Right lobe of liver (tissue), 6 donors: Measurements from ENCODE around the gene TBC1D2B. TPM values are rescaled to one million over a fixed set of nuclear protein-coding genes. Genes with fewer than 3 reads are reported as not detected.

Experiments used
- ATAC-seq, 4 donors: fragments of 200-7000 bp; cut with Tn5 transposase; one replicate each; pipeline ENCODE4 v1.9.1; 2020; ENCODE audit warnings: mild to moderate bottlenecking in 4 of 4, moderate library complexity in 4 of 4
- DNase-seq, 3 donors: peaks; one replicate each; pipeline ENCODE4 v3.0.0-alpha.2; 2020
- H3K27ac ChIP-seq, 3 donors: fragments of 200-600 bp; one replicate each; pipeline ENCODE4 v1.8.0; 2022
- H3K27me3 ChIP-seq, 2 donors: fragments of 200-600 bp; one replicate each; pipeline ENCODE4 v1.8.0; 2022
- H3K36me3 ChIP-seq, 4 donors: fragments of 200-600 bp; sonication (generic) in 1 of 4; one replicate each; pipeline versions ENCODE4 v1.5.1 to v1.8.0; 2017 to 2022; ENCODE audit warnings: control low read depth in 1 of 4
- H3K4me1 ChIP-seq, 4 donors: fragments of 200-600 bp; sonication (generic) in 1 of 4; one replicate each; pipeline versions ENCODE4 v1.5.1 to v1.8.0; 2017 to 2022; ENCODE audit warnings: control low read depth in 1 of 4
- H3K4me3 ChIP-seq, 3 donors: fragments of 200-600 bp; one replicate each; pipeline ENCODE4 v1.8.0; 2022
- H3K9me3 ChIP-seq, 4 donors: fragments of 200-600 bp; sonication (generic) in 1 of 4; one replicate each; pipeline versions ENCODE4 v1.5.1 to v1.8.0; 2017 to 2022; ENCODE audit warnings: control low read depth in 1 of 4
- CTCF ChIP-seq, 4 donors: fragments of 200-600 bp in 3 of 4; fragments of 450-650 bp in 1 of 4; IDR thresholded peaks; one replicate each; pipeline versions ENCODE4 v1.5.1 to v1.8.0; 2016 to 2022; ENCODE audit warnings: antibody characterized with exemption in 4 of 4, mild to moderate bottlenecking in 2 of 4
- POLR2A ChIP-seq: fragments of 450-650 bp; IDR thresholded peaks from one replicate; pipeline ENCODE4 v1.6.1; 2017; ENCODE audit warnings: antibody characterized with exemption, mild to moderate bottlenecking
- WGBS: methylation state at CpG from one replicate; pipeline ENCODE4 v1.1.6; 2018; ENCODE audit warnings: low coverage, low lambda C conversion rate; ENCODE audit not compliant: insufficient coverage; ENCODE audit errors: missing lambda C conversion rate; 5-methylcytosine and 5-hydroxymethylcytosine counted together
- intact Hi-C, 2 donors: fragments of 100-400 bp; cut with DNase I; formaldehyde crosslinking; loops; one replicate each; pipeline versions ENCODE4 v1.11.2 to v1.14.1; 2022
- total RNA-seq, 6 experiments: library from RNA; depleted of rRNA in 2 of 6; stranded (reverse); fragments of >200 nt in 2 of 6; fragmentation: NEBNext Ultra II Directional in 3 of 6; extraction: Animal tissue kit (Norgen Biotek cat#: 25700) in 3 of 6; gene quantifications; one replicate each; pipeline versions ENCODE4 v1.1.0 to v1.2.4, GENCODE V29; 2016 to 2023
- donor health status: DM: no; HTN: yes; CAD: no.
- donor health status: DM: no; HTN: no; CAD: no.
- donor health status: DM: no; HTN: no; CAD: no.
- donor health status: DM: no; HTN: yes; CAD: no.
- donor health status: DM: no; HTN: yes; CAD: no.

TBC1D2B gene
- total RNA-seq, 6 experiments from 2014 or later, result 23.7 to 81.4 (median 29.6) TPM

GRCh38 chr15:78072080-78072892 is 5.2 kb downstream of the TBC1D2B start:
- ATAC-seq (peak; percentile 53 to 69 (median 60)), DNase-seq (peak in 1 of 3 donors; percentile 79)
- Histone ChIP-seq H3K4me3 (peak overlapping the region in 1 of 3 donors; percentile 1), H3K4me1 (peaks cover 0 to 68% (median 25%) of the 10 kb centered on the region in 4 donors), H3K27me3 (no peaks in the 10 kb centered on the region), H3K27ac (peak overlapping the region; percentile 83 to 89 (median 85)), H3K9me3 (no peaks in the 10 kb centered on the region), H3K36me3 (no peaks in the 10 kb centered on the region)
- TF ChIP-seq CTCF (IDR thresholded peaks at IDR 0.05) (no peak), POLR2A (peak; percentile 83)
- WGBS, result 18% methylated on average over 9 of the region's 9 CpGs
- intact Hi-C loops, result loop anchor here in 1 of 2 donors (5.0 kb wide), 1 partner anchor 60 kb away; no protein-coding TSS in a partner anchor

GRCh38 chr15:78071383-78071782 is 6.1 kb downstream of the TBC1D2B start:
- WGBS, result 46% methylated on average over 1 of the region's 2 CpGs
- Histone ChIP-seq H3K36me3 (no peaks in the 10 kb centered on the region), H3K27ac (peak overlapping the region; percentile 83 to 89 (median 85)), H3K4me1 (peaks cover 0 to 76% (median 29%) of the 10 kb centered on the region in 4 donors), H3K27me3 (no peaks in the 10 kb centered on the region), H3K9me3 (no peaks in the 10 kb centered on the region), H3K4me3 (no peak overlapping the region)
- ATAC-seq, result no peak
- DNase-seq, result peak in 1 of 3 donors; percentile 7
- intact Hi-C loops, result loop anchor here in 1 of 2 donors (5.0 kb wide), 1 partner anchor 59 kb away; no protein-coding TSS in a partner anchor
- TF ChIP-seq CTCF (IDR thresholded peaks at IDR 0.05) (no peak), POLR2A (no peak)

- 51% methylated on average over 4 of the region's 4 CpGs for WGBS
- ATAC-seq, result no peak
- TF ChIP-seq POLR2A (no peak), CTCF (IDR thresholded peaks at IDR 0.05) (no peak)
- peaks cover 0 to 77% (median 33%) of the 10 kb centered on the region in 4 donors for H3K4me1 ChIP-seq
- H3K36me3 ChIP-seq, result no peaks in the 10 kb centered on the region
- intact Hi-C loops, result loop anchor here in 1 of 2 donors (5.0 kb wide), 1 partner anchor 58 kb away; no protein-coding TSS in a partner anchor
- peak in 1 of 3 donors; percentile 39 for DNase-seq
- no peaks in the 10 kb centered on the region for H3K9me3 ChIP-seq
- H3K4me3 ChIP-seq, result no peak overlapping the region
- peak overlapping the region; percentile 56 to 66 (median 60) for H3K27ac ChIP-seq
- H3K27me3 ChIP-seq, result no peaks in the 10 kb centered on the region
These were observed 7.3 kb downstream of the TBC1D2B start for GRCh38 chr15:78070049-78070700.

GRCh38 chr15:78069462-78070029 is 8.0 kb downstream of the TBC1D2B start:
- H3K27ac ChIP-seq, result peak overlapping the region; percentile 56 to 66 (median 60)
- H3K36me3 ChIP-seq, result no peaks in the 10 kb centered on the region
- peaks cover 0 to 79% (median 34%) of the 10 kb centered on the region in 4 donors for H3K4me1 ChIP-seq
- TF ChIP-seq POLR2A (no peak), CTCF (IDR thresholded peaks at IDR 0.05) (no peak)
- no peak overlapping the region for H3K4me3 ChIP-seq
- 46% methylated on average over 5 of the region's 5 CpGs for WGBS
- intact Hi-C loops, result loop anchor here (5.0 to 10.0 kb wide), 2 partner anchors 57 to 65 kb away; no protein-coding TSS in a partner anchor
- ATAC-seq (no peak), DNase-seq (no peak)
- no peaks in the 10 kb centered on the region for H3K27me3 ChIP-seq
- no peaks in the 10 kb centered on the region for H3K9me3 ChIP-seq
